ENCODE measurements around the gene BBLN. TPM values are rescaled to one million over a fixed set of nuclear protein-coding genes. Genes with fewer than 3 reads are reported as not detected.

BBLN gene
- total and polyA plus RNA-seq, 11 donors: 29.9 to 280 (median 47.3) TPM

DNA sequence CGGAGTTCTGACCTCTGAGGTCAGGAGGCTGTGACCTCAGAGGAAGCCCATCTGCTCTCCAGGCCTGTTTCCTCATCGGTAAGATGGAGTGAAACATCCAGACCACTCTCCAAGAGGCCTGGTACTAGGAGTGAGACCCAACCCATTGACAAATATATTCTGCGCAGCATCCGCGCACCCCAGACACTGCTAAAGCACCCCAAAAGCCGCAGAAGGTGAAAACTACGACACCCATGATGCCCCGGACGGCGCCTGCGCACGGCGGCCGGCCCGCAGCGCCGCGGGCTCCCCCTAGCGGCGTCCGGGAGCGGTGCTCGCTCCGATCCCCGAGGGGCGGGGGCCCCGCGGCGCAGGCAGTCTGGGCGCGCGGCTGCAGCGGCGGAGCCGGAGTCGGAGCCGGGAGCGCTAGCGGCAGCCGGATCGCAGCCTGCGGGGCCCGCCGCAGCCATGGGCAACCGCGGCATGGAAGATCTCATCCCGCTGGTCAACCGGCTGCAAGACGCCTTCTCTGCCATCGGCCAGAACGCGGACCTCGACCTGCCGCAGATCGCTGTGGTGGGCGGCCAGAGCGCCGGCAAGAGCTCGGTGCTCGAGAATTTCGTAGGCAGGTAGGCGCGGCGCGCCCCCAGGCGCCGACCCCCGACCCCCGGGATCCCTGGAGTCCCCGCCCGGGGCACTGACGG is 43.1 kb downstream of the BBLN start, which contains the start of gene DNM1:
Gene DNM1, plus strand, starts transcription at position 356 of the 683 bp plus-strand sequence. Its CDS starts 92 bp downstream, at position 448.
- DNase-seq (peak in 4 of 5 donors; percentile 60 to 83 (median 72)), ATAC-seq (peak; percentile 26 to 91 (median 80))
- peak in 1 of 2 donors; percentile 38 for TF ChIP-seq POLR2A (IDR thresholded peaks at IDR 0.05)
- TF ChIP-seq CTCF (IDR thresholded peaks at IDR 0.05): peak; percentile 52 to 100 (median 92)
- Histone ChIP-seq H3K27ac (peak within 1 kb of the TSS in 7 of 12 donors; percentile 28 to 62 (median 53)), H3K9me3 (no peaks in the 10 kb centered on the region), H3K4me3 (peak within 1 kb of the TSS; percentile 50 to 84 (median 69)), H3K36me3 (no peaks in the 10 kb centered on the region), H3K4me1 (peaks cover 0 to 19% (median 8%) of the 10 kb centered on the region in 12 donors), H3K27me3 (peaks cover 0 to 14% (median 6%) of the 10 kb centered on the region in 9 donors)
- intact Hi-C loops (cut with DNase I): loop anchor here in 2 of 10 donors (10.0 kb wide), 2 partner anchors 52 to 142 kb away; partner anchors contain the start of gene SLC27A4 (in 1 of the 2)
- WGBS, 4 donors: 0 to 4% (median 1%) methylated on average over 6 to 72 of the region's 72 CpGs

- Histone ChIP-seq H3K9me3 (no peaks in the 10 kb centered on the region), H3K4me3 (peak overlapping the region; percentile 50 to 84 (median 69)), H3K27me3 (peaks cover 0 to 14% (median 6%) of the 10 kb centered on the region in 9 donors), H3K36me3 (no peaks in the 10 kb centered on the region), H3K4me1 (peaks cover 0 to 19% (median 8%) of the 10 kb centered on the region in 12 donors), H3K27ac (peak overlapping the region in 7 of 12 donors; percentile 28 to 62 (median 53))
- no peak for TF ChIP-seq POLR2A (IDR thresholded peaks at IDR 0.05)
- peak in 1 of 12 donors; percentile 7 for TF ChIP-seq CTCF (IDR thresholded peaks at IDR 0.05)
- ATAC-seq (peak in 3 of 4 donors; percentile 36 to 52 (median 47)), DNase-seq (peak in 1 of 5 donors; percentile 59)
- 3 to 8% (median 4%) methylated on average over 24 to 67 of the region's 67 CpGs for WGBS, 4 donors
- intact Hi-C loops (cut with DNase I): loop anchor here in 2 of 10 donors (10.0 kb wide), 2 partner anchors 51 to 141 kb away; partner anchors contain the start of gene SLC27A4 (in 1 of the 2)
Observed at GRCh38 chr9:128203707-128204551, 43.9 kb downstream of the BBLN start.

DNA sequence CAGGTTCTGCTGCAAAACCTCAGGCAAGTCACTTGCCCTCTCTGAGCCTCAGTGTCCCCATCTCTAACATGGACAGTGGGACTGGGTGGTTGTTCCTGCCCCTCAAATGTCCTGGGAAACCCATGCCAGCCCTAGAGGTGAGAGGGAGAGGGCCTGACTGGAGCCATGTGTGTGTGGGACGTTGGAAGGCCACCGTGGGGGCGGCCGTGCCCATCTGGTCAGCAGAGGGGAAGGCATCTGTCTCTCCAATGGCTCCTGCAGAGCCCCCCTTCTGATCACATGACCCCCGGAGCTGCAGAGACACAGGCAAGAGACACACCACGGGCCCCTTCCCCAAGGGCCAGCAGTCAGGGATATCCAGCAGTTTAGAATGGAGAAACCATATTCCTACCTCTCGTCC is 44.8 kb downstream of the BBLN start:
- peak overlapping the region in 3 of 12 donors; percentile 56 to 62 (median 59) for H3K27ac ChIP-seq
- no peak for DNase-seq
- peaks cover 0 to 19% (median 8%) of the 10 kb centered on the region in 12 donors for H3K4me1 ChIP-seq
- peaks cover 0 to 14% (median 6%) of the 10 kb centered on the region in 9 donors for H3K27me3 ChIP-seq
- TF ChIP-seq POLR2A (IDR thresholded peaks at IDR 0.05): no peak
- no peak for TF ChIP-seq CTCF (IDR thresholded peaks at IDR 0.05)
- 56 to 88% (median 70%) methylated on average over 4 to 7 of the region's 7 CpGs for WGBS, 4 donors
- intact Hi-C loops (cut with DNase I): loop anchor here in 2 of 10 donors (10.0 kb wide), 2 partner anchors 50 to 140 kb away; partner anchors contain the start of gene SLC27A4 (in 1 of the 2)
- H3K9me3 ChIP-seq: no peaks in the 10 kb centered on the region
- H3K36me3 ChIP-seq: no peaks in the 10 kb centered on the region
- H3K4me3 ChIP-seq: peak overlapping the region in 7 of 12 donors; percentile 50 to 84 (median 75)
- no peak for ATAC-seq
